Left colon (tissue), 2 donors: ENCODE measurements around the gene CDYL. TPM values are rescaled to one million over a fixed set of nuclear protein-coding genes. Genes with fewer than 3 reads are reported as not detected.
"Not testable (repeated sequence)": the region's sequence is repeated elsewhere in the genome, so short reads cannot be mapped to it uniquely, and the experiment has no call there.

Experiments
- ATAC-seq: fragments of 200-7000 bp; cut with Tn5 transposase; one replicate; pipeline ENCODE4 v1.9.1; 2020; ENCODE audit warnings: mild to moderate bottlenecking, moderate library complexity
- DNase-seq, 2 donors: peaks; one replicate each; pipeline ENCODE4 v3.0.0-alpha.2; 2020
- intact Hi-C, 2 donors: fragments of 100-400 bp; cut with DNase I in 1 of 2; cut with micrococcal nuclease in 1 of 2; formaldehyde crosslinking; loops; one replicate each; pipeline versions ENCODE4 v1.11.2 to v1.14.0; 2022; cut with DNase I, micrococcal nuclease
- total RNA-seq, 2 donors: library from RNA; stranded (reverse); fragmentation: NEBNext Ultra II Directional; extraction: Animal tissue kit (Norgen Biotek cat#: 25700); gene quantifications; one replicate each; pipeline ENCODE4 v1.2.1, GENCODE V29; 2021
- donor health status: DM: no; HTN: no; CAD: no.
- donor health status: DM: yes; HTN: yes; CAD: no.

CDYL gene
- total RNA-seq, 2 donors from 2014 or later, result 56.7 to 56.8 TPM

DNA sequence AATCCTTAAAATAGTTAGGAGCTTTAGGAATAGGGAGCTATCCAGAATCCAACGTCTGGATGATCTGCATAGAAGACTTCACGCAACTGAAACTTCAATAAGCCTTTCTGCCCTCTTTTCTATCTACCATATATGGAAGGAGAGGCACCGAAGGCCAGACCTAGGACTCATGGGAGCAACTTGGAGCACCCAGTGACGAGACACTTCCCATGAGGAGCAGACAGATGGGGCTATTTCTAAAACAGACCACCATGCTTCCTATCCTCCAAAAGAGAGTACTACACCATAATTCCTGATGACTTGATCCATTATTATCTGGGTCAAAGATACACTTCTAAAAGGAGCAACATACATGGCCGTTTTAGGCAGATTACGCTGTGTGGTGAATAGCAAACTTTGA lies 221.7 kb downstream of the CDYL start:
- DNase-seq, result no peak
- intact Hi-C loops, result no loop called here
- ATAC-seq, result no peak

- DNase-seq (no peak), ATAC-seq (no peak)
- intact Hi-C loops, result no loop called here
These were observed 223.4 kb downstream of the CDYL start for GRCh38 chr6:4999586-4999985.

DNA sequence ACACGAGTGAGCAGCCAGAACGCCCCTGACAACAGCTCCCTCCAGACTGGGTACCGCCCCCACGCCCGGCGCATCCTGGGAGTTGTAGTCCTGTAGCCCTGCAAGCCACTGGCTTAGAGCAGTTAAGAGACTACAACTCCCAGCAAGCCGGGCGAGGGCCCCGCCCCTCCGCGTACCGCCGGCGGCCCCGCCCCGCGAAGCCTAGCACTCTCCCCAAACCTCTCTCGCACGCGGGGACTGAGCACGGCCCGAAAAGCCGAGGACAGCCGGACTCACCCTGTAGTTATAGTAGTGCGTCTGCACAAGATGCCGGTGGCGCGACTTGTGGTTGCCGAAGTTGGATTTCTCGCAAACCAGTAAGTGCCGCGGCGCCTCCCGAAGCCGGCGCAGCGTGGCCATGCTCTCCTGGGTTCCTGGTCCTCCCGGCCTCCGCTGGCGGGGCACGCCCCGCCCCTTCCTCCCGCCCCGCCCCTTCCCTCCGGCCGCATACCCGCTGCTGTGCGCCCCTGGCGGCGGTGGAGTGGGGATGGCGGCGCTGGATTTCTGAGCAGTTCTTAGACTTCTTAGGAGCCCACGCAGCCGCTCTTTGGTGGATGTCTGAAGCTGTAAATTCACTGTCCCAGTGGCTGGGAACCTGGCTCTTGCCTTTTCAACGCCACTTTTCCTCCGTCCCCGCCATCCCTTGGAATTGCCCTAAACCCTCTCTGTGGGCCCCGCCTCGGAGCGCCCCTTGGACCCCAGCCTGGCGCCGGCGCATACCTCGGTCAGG lies 227.6 kb downstream of the CDYL start, which contains the start of gene RPP40:
RPP40 (minus strand) TSS at position 434 of the 769 bp plus-strand sequence; CDS start at position 399, 35 bp downstream.
- intact Hi-C loops, result no loop called here
- DNase-seq (peak; percentile 97 to 98), ATAC-seq (peak; percentile 98)

- no peak for DNase-seq
- no peak for ATAC-seq
- intact Hi-C loops, result no loop called here
These were observed 228.3 kb downstream of the CDYL start for GRCh38 chr6:5004373-5005037.

DNA sequence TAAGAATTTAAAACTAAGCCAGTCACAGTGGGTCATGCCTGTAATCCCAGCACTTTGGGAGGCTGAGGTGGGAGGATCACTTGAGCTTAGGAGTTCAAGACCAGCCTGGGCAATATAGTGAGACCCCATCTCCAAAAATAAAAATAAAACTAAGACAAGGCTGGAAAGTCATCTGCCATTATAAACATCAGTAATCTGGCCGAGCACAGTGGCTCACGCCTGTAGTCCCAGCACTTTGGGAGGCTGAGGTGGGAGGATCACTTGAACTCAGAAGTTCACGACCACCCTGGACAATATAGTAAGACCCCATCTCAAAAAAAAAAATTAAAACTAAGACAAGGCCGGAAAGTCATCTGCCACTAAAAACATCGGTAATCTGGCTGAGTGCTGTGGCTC lies 228.8 kb downstream of the CDYL start:
- intact Hi-C loops, ATAC-seq: not testable (repeated sequence)

More for the DNA sequence above, 228.8 kb downstream of the CDYL start:
- not testable (repeated sequence) for DNase-seq

Other genes starting within 250 kb of the CDYL start
- gene RPP40, start 227.6 kb downstream of the CDYL start, total RNA-seq, result 1 to 10 TPM; 3.3 to 3.4 TPM